Activated naive CD4-positive, alpha-beta T cell treated with anti-CD3 and anti-CD28 coated beads for 36 hours (primary cell): ENCODE results near the gene PRSS27. TPM values are rescaled to one million over a fixed set of nuclear protein-coding genes. Genes with fewer than 3 reads are reported as not detected.

Source experiments
- CTCF ChIA-PET: fragments of 350-600 bp; sonication (Branson Sonifier 250); formaldehyde crosslinking; loops from one replicate; lab custom pipeline; 2021; ENCODE audit warnings: antibody characterized with exemption; lab: Charles Lee
- DNase-seq: peaks from one replicate; pipeline ENCODE4 v3.0.0-alpha.2; 2020
- H3K27ac Mint-ChIP-seq: one replicate; pipeline ENCODE4 v1.8.0; 2021; ENCODE audit warnings: mild to moderate bottlenecking, mixed read lengths
- H3K27me3 Mint-ChIP-seq: one replicate; pipeline ENCODE4 v1.8.0; 2021; ENCODE audit warnings: low read depth, mixed read lengths
- H3K36me3 Mint-ChIP-seq: one replicate; pipeline ENCODE4 v1.8.0; 2021; ENCODE audit warnings: low read depth, mixed read lengths
- H3K4me1 Mint-ChIP-seq: one replicate; pipeline ENCODE4 v1.8.0; 2021; ENCODE audit warnings: low read depth, mixed read lengths
- H3K4me3 Mint-ChIP-seq: one replicate; pipeline ENCODE4 v1.8.0; 2021; ENCODE audit warnings: mild to moderate bottlenecking, moderate library complexity, mixed read lengths
- H3K9me3 Mint-ChIP-seq: one replicate; pipeline ENCODE4 v1.8.0; 2021; ENCODE audit warnings: mixed read lengths
- intact Hi-C: fragments of 100-400 bp; cut with micrococcal nuclease; formaldehyde crosslinking; loops from one replicate; pipeline ENCODE4 v1.15.1; 2023
- total RNA-seq, 2 experiments: library from RNA; stranded (reverse); gene quantifications; one replicate each; pipeline ENCODE4 v1.2.3, GENCODE V29; 2021

Gene PRSS27
- total RNA-seq, 2 experiments from 2014 or later = 1.7 to 2.4 TPM

GRCh38 chr16:2710021-2710710, 9.9 kb downstream of the PRSS27 start:
- CTCF ChIA-PET = no interaction called here
- Mint-ChIP-seq H3K27me3 (no peaks in the 10 kb centered on the region), H3K27ac (no peak overlapping the region), H3K4me1 (peaks cover 4% of the 10 kb centered on the region), H3K36me3 (peaks cover 6% of the 10 kb centered on the region), H3K4me3 (no peak overlapping the region), H3K9me3 (no peaks in the 10 kb centered on the region)
- no peak for DNase-seq
- intact Hi-C loops = no loop called here

- Mint-ChIP-seq H3K4me3 (no peak overlapping the region), H3K27ac (no peak overlapping the region), H3K36me3 (peaks cover 6% of the 10 kb centered on the region), H3K4me1 (no peaks in the 10 kb centered on the region), H3K9me3 (no peaks in the 10 kb centered on the region), H3K27me3 (no peaks in the 10 kb centered on the region)
- intact Hi-C loops = no loop called here
- DNase-seq = no peak
- CTCF ChIA-PET = no interaction called here
Measured at GRCh38 chr16:2709588-2709984, 10.4 kb downstream of the PRSS27 start.

GRCh38 chr16:2708955-2709587, 11.0 kb downstream of the PRSS27 start:
- H3K4me1 Mint-ChIP-seq = no peaks in the 10 kb centered on the region
- CTCF ChIA-PET = no interaction called here

GRCh38 chr16:2708290-2708639, 11.8 kb downstream of the PRSS27 start:
- CTCF ChIA-PET = no interaction called here

More at GRCh38 chr16:2708955-2709587, 11.0 kb downstream of the PRSS27 start:
- DNase-seq = no peak
- intact Hi-C loops = no loop called here
- H3K27me3 Mint-ChIP-seq = no peaks in the 10 kb centered on the region
- no peak overlapping the region for H3K27ac Mint-ChIP-seq
- H3K4me3 Mint-ChIP-seq = no peak overlapping the region
- H3K36me3 Mint-ChIP-seq = peaks cover 6% of the 10 kb centered on the region
- H3K9me3 Mint-ChIP-seq = no peaks in the 10 kb centered on the region

GRCh38 chr16:2707368-2708289, 12.4 kb downstream of the PRSS27 start:
- CTCF ChIA-PET = no interaction called here
- Mint-ChIP-seq H3K27ac (no peak overlapping the region), H3K4me1 (no peaks in the 10 kb centered on the region), H3K27me3 (no peaks in the 10 kb centered on the region), H3K36me3 (peaks cover 6% of the 10 kb centered on the region), H3K4me3 (no peak overlapping the region), H3K9me3 (no peaks in the 10 kb centered on the region)
- intact Hi-C loops = no loop called here
- no peak for DNase-seq

More at GRCh38 chr16:2708290-2708639, 11.8 kb downstream of the PRSS27 start:
- no peaks in the 10 kb centered on the region for H3K27me3 Mint-ChIP-seq
- peaks cover 6% of the 10 kb centered on the region for H3K36me3 Mint-ChIP-seq
- H3K9me3 Mint-ChIP-seq = no peaks in the 10 kb centered on the region
- intact Hi-C loops = no loop called here
- DNase-seq = no peak
- H3K4me1 Mint-ChIP-seq = no peaks in the 10 kb centered on the region
- no peak overlapping the region for H3K4me3 Mint-ChIP-seq
- no peak overlapping the region for H3K27ac Mint-ChIP-seq

- no peaks in the 10 kb centered on the region for H3K4me1 Mint-ChIP-seq
- no peaks in the 10 kb centered on the region for H3K27me3 Mint-ChIP-seq
- peaks cover 6% of the 10 kb centered on the region for H3K36me3 Mint-ChIP-seq
- DNase-seq = no peak
- intact Hi-C loops = no loop called here
- no peak overlapping the region for H3K27ac Mint-ChIP-seq
- CTCF ChIA-PET = no interaction called here
- no peaks in the 10 kb centered on the region for H3K9me3 Mint-ChIP-seq
- H3K4me3 Mint-ChIP-seq = no peak overlapping the region
Measured at GRCh38 chr16:2706611-2707311, 13.3 kb downstream of the PRSS27 start.

GRCh38 chr16:2706085-2706484, 13.9 kb downstream of the PRSS27 start:
- CTCF ChIA-PET = no interaction called here
- intact Hi-C loops = no loop called here
- no peaks in the 10 kb centered on the region for H3K9me3 Mint-ChIP-seq
- no peak overlapping the region for H3K27ac Mint-ChIP-seq
- no peaks in the 10 kb centered on the region for H3K4me1 Mint-ChIP-seq
- H3K27me3 Mint-ChIP-seq = no peaks in the 10 kb centered on the region
- peaks cover 6% of the 10 kb centered on the region for H3K36me3 Mint-ChIP-seq
- H3K4me3 Mint-ChIP-seq = no peak overlapping the region
- no peak for DNase-seq

- Mint-ChIP-seq H3K36me3 (peaks cover 6% of the 10 kb centered on the region), H3K4me3 (no peak overlapping the region), H3K9me3 (no peaks in the 10 kb centered on the region), H3K27me3 (no peaks in the 10 kb centered on the region), H3K27ac (no peak overlapping the region), H3K4me1 (no peaks in the 10 kb centered on the region)
- intact Hi-C loops = no loop called here
- DNase-seq = no peak
- CTCF ChIA-PET = no interaction called here
Measured at GRCh38 chr16:2705351-2705750, 14.7 kb downstream of the PRSS27 start.

GRCh38 chr16:2704983-2705275, 15.1 kb downstream of the PRSS27 start:
- Mint-ChIP-seq H3K27ac (no peak overlapping the region), H3K27me3 (no peaks in the 10 kb centered on the region), H3K4me3 (no peak overlapping the region), H3K9me3 (no peaks in the 10 kb centered on the region), H3K4me1 (no peaks in the 10 kb centered on the region), H3K36me3 (peaks cover 6% of the 10 kb centered on the region)
- intact Hi-C loops = no loop called here
- CTCF ChIA-PET = no interaction called here
- DNase-seq = no peak

GRCh38 chr16:2704166-2704982, 15.7 kb downstream of the PRSS27 start:
- H3K36me3 Mint-ChIP-seq = peaks cover 6% of the 10 kb centered on the region
- intact Hi-C loops = no loop called here
- no peaks in the 10 kb centered on the region for H3K9me3 Mint-ChIP-seq

GRCh38 chr16:2702871-2703745, 16.9 kb downstream of the PRSS27 start:
- peaks cover 3% of the 10 kb centered on the region for H3K36me3 Mint-ChIP-seq
- no peak for DNase-seq
- H3K4me3 Mint-ChIP-seq = no peak overlapping the region
- H3K27ac Mint-ChIP-seq = no peak overlapping the region
- CTCF ChIA-PET = no interaction called here
- no peaks in the 10 kb centered on the region for H3K27me3 Mint-ChIP-seq
- no peaks in the 10 kb centered on the region for H3K4me1 Mint-ChIP-seq
- intact Hi-C loops = no loop called here
- H3K9me3 Mint-ChIP-seq = no peaks in the 10 kb centered on the region

More at GRCh38 chr16:2704166-2704982, 15.7 kb downstream of the PRSS27 start:
- H3K27me3 Mint-ChIP-seq = no peaks in the 10 kb centered on the region
- CTCF ChIA-PET = no interaction called here
- no peak overlapping the region for H3K27ac Mint-ChIP-seq
- H3K4me1 Mint-ChIP-seq = no peaks in the 10 kb centered on the region
- no peak overlapping the region for H3K4me3 Mint-ChIP-seq
- no peak for DNase-seq
